Measurements from ENCODE around the gene RNLS. TPM values are rescaled to one million over a fixed set of nuclear protein-coding genes. Genes with fewer than 3 reads are reported as not detected.

Gene RNLS
- total RNA-seq, 1 experiment from 2014 or later, result 8.7 TPM

GRCh38 chr10:88234297-88234696 is 348.8 kb downstream of the RNLS start:
- peaks cover 8% of the 10 kb centered on the region for H3K4me1 Mint-ChIP-seq
- POLR2A ChIA-PET, result no interaction called here
- no peak for ATAC-seq

More at GRCh38 chr10:88234297-88234696, 348.8 kb downstream of the RNLS start:
- H3K27ac Mint-ChIP-seq, result no peak overlapping the region
- CTCF ChIA-PET, result interaction anchor here (0.5 kb wide), 1 partner anchor 153 kb away, joined by 5 read pairs; no protein-coding TSS in a partner anchor
- TF ChIP-seq ZNF138 (CRISPR knock-in tag; conservative IDR thresholded peaks at IDR 0.05) (no peak), ZNF671 (CRISPR knock-in tag; IDR thresholded peaks at IDR 0.05) (no peak), CBFB (CRISPR knock-in tag; IDR thresholded peaks at IDR 0.05; ENCODE audit: low read depth) (no peak), ZSCAN18 (CRISPR knock-in tag; IDR thresholded peaks at IDR 0.05) (no peak), FOXK1 (CRISPR knock-in tag; IDR thresholded peaks at IDR 0.05) (no peak), TEAD1 (CRISPR knock-in tag; IDR thresholded peaks at IDR 0.05) (no peak), ZNF232 (CRISPR knock-in tag; IDR thresholded peaks at IDR 0.05) (no peak), ELF4 (CRISPR knock-in tag; IDR thresholded peaks at IDR 0.05; ENCODE audit: low read depth) (no peak), FOXP1 (CRISPR knock-in tag; IDR thresholded peaks at IDR 0.05; ENCODE audit: borderline replicate concordance) (no peak), PREB (CRISPR knock-in tag; IDR thresholded peaks at IDR 0.05; ENCODE audit: borderline replicate concordance) (no peak), ZNF121 (CRISPR knock-in tag; IDR thresholded peaks at IDR 0.05) (no peak), RELA (CRISPR knock-in tag; IDR thresholded peaks at IDR 0.05; ENCODE audit: borderline replicate concordance) (no peak), E2F1 (CRISPR knock-in tag; IDR thresholded peaks at IDR 0.05) (no peak), ATF2 (CRISPR knock-in tag; IDR thresholded peaks at IDR 0.05; ENCODE audit: borderline replicate concordance, low read depth) (no peak), USF1 (CRISPR knock-in tag; IDR thresholded peaks at IDR 0.05) (no peak), ZNF219 (CRISPR knock-in tag; IDR thresholded peaks at IDR 0.05; ENCODE audit: borderline replicate concordance) (no peak), USF2 (CRISPR knock-in tag; IDR thresholded peaks at IDR 0.05) (no peak), ATF1 (CRISPR knock-in tag; IDR thresholded peaks at IDR 0.05) (no peak), AR (CRISPR knock-in tag; IDR thresholded peaks at IDR 0.05) (no peak)
- H3K27me3 Mint-ChIP-seq (ENCODE audit: low read depth), result no peaks in the 10 kb centered on the region
- DNase-seq (ENCODE audit: low spot score), result no peak
- H3K9me3 Mint-ChIP-seq, result peaks cover 9% of the 10 kb centered on the region
- H3K4me3 Mint-ChIP-seq, result no peak overlapping the region
- no peaks in the 10 kb centered on the region for H3K36me3 Mint-ChIP-seq

Data from WTC11 (cell line).